LNCAP (cell line): Measurements from ENCODE around the gene HMGB1.

Experiments used
- TF ChIP-seq, protein P1 (sequence below): fragments of 450-650 bp; IDR thresholded peaks from 2 replicates; pipeline ENCODE4 v1.5.1; 2017; ENCODE audit warnings: mild to moderate bottlenecking

HMGB1 gene

GRCh38 chr13:30450066-30450465 lies 15.7 kb downstream of the HMGB1 start:
- TF ChIP-seq, protein P1, sequence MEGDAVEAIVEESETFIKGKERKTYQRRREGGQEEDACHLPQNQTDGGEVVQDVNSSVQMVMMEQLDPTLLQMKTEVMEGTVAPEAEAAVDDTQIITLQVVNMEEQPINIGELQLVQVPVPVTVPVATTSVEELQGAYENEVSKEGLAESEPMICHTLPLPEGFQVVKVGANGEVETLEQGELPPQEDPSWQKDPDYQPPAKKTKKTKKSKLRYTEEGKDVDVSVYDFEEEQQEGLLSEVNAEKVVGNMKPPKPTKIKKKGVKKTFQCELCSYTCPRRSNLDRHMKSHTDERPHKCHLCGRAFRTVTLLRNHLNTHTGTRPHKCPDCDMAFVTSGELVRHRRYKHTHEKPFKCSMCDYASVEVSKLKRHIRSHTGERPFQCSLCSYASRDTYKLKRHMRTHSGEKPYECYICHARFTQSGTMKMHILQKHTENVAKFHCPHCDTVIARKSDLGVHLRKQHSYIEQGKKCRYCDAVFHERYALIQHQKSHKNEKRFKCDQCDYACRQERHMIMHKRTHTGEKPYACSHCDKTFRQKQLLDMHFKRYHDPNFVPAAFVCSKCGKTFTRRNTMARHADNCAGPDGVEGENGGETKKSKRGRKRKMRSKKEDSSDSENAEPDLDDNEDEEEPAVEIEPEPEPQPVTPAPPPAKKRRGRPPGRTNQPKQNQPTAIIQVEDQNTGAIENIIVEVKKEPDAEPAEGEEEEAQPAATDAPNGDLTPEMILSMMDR = no peak

DNA sequence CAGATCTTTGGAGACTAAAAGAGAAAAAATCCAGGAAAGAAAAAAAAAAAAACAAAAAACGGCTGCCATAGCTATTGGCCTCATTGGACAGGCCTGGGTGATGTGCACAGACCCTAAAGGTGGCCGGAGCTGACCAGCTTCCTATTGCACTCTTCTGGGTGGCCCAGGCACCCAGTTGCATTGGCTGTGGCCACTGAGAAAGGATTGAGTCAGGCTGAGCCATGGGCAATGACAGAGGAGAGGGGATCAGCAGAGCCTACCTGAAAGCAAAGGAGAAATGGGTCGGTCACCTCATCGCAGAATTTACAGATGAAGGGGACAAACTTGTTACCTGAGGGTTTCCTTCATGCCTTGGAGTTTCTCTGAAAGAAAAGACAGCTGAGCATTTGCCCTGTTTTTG lies 17.3 kb downstream of the HMGB1 start:
- TF ChIP-seq, protein P1 = no peak

DNA sequence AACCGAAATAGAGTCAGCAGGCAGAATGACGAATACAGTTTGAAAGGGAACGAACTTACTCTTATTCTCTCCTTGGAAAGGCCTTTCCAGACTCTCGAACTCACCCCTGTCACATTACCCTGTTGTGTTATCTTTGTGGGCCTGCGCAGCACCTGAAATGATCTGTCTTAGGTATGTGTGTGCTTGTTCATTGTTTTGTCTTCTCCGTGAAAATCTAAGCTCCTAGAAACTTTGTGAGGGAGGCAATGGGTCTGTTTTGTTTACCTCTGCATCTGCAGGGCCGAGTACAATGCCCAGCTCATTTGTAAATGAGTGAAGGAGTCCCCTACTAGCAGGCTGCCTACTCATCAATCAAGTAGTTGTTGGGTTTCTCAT lies 19.6 kb downstream of the HMGB1 start:
- TF ChIP-seq, protein P1 = no peak

- TF ChIP-seq, protein P1 = no peak
Measured at GRCh38 chr13:30443957-30444404, 21.8 kb downstream of the HMGB1 start.

DNA sequence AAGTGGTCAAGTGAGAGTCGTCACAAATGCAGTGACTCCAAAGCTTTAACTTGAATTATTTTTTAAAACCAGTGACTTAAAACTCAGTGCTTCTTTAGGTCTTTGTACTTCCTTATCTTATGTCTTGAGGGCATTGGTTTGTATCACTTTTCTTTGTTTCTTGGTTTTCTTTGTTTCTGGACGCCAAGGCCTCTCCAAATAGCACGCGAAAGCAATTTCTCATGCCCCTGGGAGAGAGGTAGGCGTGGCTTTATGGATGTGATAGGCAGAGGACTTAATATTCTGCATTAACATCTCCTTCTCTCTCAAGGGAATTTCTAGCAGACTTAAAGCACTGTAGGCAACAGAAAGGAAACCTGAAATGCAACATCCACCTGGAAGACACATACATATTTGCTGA lies 22.8 kb downstream of the HMGB1 start:
- TF ChIP-seq, protein P1 = no peak

- TF ChIP-seq, protein P1 = no peak
Measured at GRCh38 chr13:30440910-30441703, 24.6 kb downstream of the HMGB1 start.

DNA sequence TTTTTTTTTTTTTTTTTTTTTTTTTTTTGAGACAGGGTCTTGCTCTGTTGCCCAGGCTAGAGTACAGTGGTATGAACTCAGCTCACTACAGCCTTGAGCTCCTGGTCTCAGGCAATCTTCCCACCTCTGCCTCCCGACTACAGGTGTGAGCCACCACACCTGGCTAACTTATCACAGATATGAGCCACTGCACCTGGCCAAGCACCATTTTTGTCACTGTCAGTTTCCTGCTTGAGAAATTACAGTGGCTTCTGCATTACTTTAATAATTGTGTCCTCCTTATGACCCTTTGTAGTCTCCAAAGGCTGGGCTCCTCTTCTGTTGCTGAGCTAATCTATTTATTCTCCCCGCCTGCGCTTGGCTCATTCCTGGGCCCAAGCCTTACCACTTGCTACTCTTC lies 27.4 kb downstream of the HMGB1 start:
- TF ChIP-seq, protein P1 = no peak

DNA sequence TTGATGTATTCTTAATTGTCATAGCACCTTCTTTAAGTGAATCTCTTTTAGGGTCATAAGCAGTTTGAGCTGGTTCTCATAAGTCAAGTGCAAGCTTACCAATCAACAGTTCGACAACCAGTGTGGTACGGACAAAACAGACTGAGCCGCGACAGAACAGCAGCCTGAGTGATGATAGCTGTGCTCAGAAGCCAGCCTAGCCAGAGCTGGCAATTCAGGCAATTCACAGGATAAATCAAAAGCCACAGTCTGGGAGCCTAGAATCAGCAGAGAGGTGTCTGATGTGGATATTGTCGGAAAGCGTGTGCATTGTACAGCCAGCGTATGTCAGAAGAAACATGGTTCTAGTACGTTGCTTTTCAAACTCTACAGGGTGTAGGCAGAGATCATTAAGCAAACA lies 28.6 kb downstream of the HMGB1 start:
- TF ChIP-seq, protein P1 = no peak
